Astrocyte (in vitro differentiated cells and primary cell): ENCODE measurements around the gene BSCL2. TPM values are rescaled to one million over a fixed set of nuclear protein-coding genes. Genes with fewer than 3 reads are reported as not detected.
A peak's percentile ranks its signal among the peaks of the same experiment; 100 is the strongest.

Source experiments
- DNase-seq: peaks from one replicate; pipeline ENCODE4 v3.0.0-alpha.2; 2010; ENCODE audit warnings: low read depth
- FAIRE-seq: peaks from 2 replicates; lab custom pipeline; 2011; peaks lifted over from hg19 to GRCh38; lab: Jason Lieb, UNC
- H2AFZ ChIP-seq: 2 replicates; pipeline ENCODE4 v1.6.0; 2012; ENCODE audit warnings: low read depth, low read length, inconsistent platforms
- H3K27ac ChIP-seq: 2 replicates; pipeline ENCODE4 v1.5.1; 2011; ENCODE audit warnings: low read depth, low read length, inconsistent platforms
- H3K27me3 ChIP-seq: 2 replicates; pipeline ENCODE4 v1.6.0; 2011; ENCODE audit warnings: low read length, inconsistent platforms; ENCODE audit not compliant: insufficient read depth
- H3K36me3 ChIP-seq: 2 replicates; pipeline ENCODE4 v1.5.1; 2011; ENCODE audit warnings: low read length, inconsistent platforms; ENCODE audit not compliant: insufficient read depth
- H3K4me1 ChIP-seq: 2 replicates; pipeline ENCODE4 v1.5.1; 2011; ENCODE audit warnings: low read length, inconsistent platforms; ENCODE audit not compliant: insufficient read depth
- H3K4me2 ChIP-seq: 2 replicates; pipeline ENCODE4 v1.6.0; 2012; ENCODE audit warnings: low read length, inconsistent platforms
- H3K4me3 ChIP-seq: 2 replicates; pipeline ENCODE4 v1.5.1; 2011; ENCODE audit warnings: low read depth, mild to moderate bottlenecking, low read length, inconsistent platforms; ENCODE audit not compliant: insufficient read depth
- H3K79me2 ChIP-seq: 2 replicates; pipeline ENCODE4 v1.6.0; 2012; ENCODE audit warnings: mild to moderate bottlenecking, low read length, inconsistent platforms; ENCODE audit not compliant: insufficient read depth
- H3K9ac ChIP-seq: 2 replicates; pipeline ENCODE4 v1.6.0; 2012; ENCODE audit warnings: mild to moderate bottlenecking, low read length, inconsistent platforms
- H3K9me3 ChIP-seq: 2 replicates; pipeline ENCODE4 v1.5.1; 2012; ENCODE audit warnings: low read depth, mild to moderate bottlenecking, low read length, inconsistent platforms; ENCODE audit not compliant: insufficient read depth
- H4K20me1 ChIP-seq: 2 replicates; pipeline ENCODE4 v1.6.0; 2012; ENCODE audit warnings: low read length, inconsistent platforms; ENCODE audit not compliant: insufficient read depth
- H3K27ac Mint-ChIP-seq: one replicate; pipeline ENCODE4 v1.8.0; 2021; ENCODE audit warnings: mild to moderate bottlenecking, mixed read lengths; ENCODE audit not compliant: unreplicated experiment
- H3K27me3 Mint-ChIP-seq: one replicate; pipeline ENCODE4 v1.8.0; 2021; ENCODE audit warnings: low read depth, mixed read lengths; ENCODE audit not compliant: unreplicated experiment
- H3K36me3 Mint-ChIP-seq: one replicate; pipeline ENCODE4 v1.8.0; 2021; ENCODE audit warnings: low read depth, mixed read lengths; ENCODE audit not compliant: unreplicated experiment
- H3K4me1 Mint-ChIP-seq: one replicate; pipeline ENCODE4 v1.8.0; 2021; ENCODE audit warnings: low read depth, mixed read lengths; ENCODE audit not compliant: unreplicated experiment
- H3K4me3 Mint-ChIP-seq: one replicate; pipeline ENCODE4 v1.8.0; 2021; ENCODE audit warnings: mild to moderate bottlenecking, moderate library complexity, mixed read lengths; ENCODE audit not compliant: unreplicated experiment
- H3K9me3 Mint-ChIP-seq: one replicate; pipeline ENCODE4 v1.8.0; 2021; ENCODE audit warnings: mild to moderate bottlenecking, mixed read lengths; ENCODE audit not compliant: unreplicated experiment
- CTCF ChIP-seq: IDR thresholded peaks from 2 replicates; pipeline ENCODE4 v1.5.1; 2011; ENCODE audit warnings: low read depth, mild to moderate bottlenecking, inconsistent platforms, low read length, moderate library complexity; ENCODE audit not compliant: insufficient read depth
- EZH2 ChIP-seq: IDR thresholded peaks from 2 replicates; pipeline ENCODE4 v1.6.1; 2012; ENCODE audit warnings: mild to moderate bottlenecking, low read length, inconsistent platforms; ENCODE audit not compliant: insufficient read depth
- total RNA-seq: library from RNA; stranded (reverse); gene quantifications from 2 replicates; pipeline ENCODE4 v1.2.1, GENCODE V29; 2021

The BSCL2 gene
- total RNA-seq, 1 donor from 2014 or later: 51.1 TPM

- no peak overlapping the region for H3K9ac ChIP-seq
- H3K9me3 ChIP-seq: no peaks in the 10 kb centered on the region
- no peaks in the 10 kb centered on the region for H3K27me3 Mint-ChIP-seq
- no peaks in the 10 kb centered on the region for H3K27me3 ChIP-seq
- H4K20me1 ChIP-seq: peaks cover 29% of the 10 kb centered on the region
- no peak overlapping the region for H2AFZ ChIP-seq
- H3K4me3 ChIP-seq: no peak overlapping the region
- H3K36me3 ChIP-seq: peaks cover 86% of the 10 kb centered on the region
- no peaks in the 10 kb centered on the region for H3K9me3 Mint-ChIP-seq
- no peak overlapping the region for H3K4me2 ChIP-seq
- H3K4me1 ChIP-seq: no peaks in the 10 kb centered on the region
- no peak for TF ChIP-seq CTCF
- no peak for TF ChIP-seq EZH2
- no peak overlapping the region for H3K4me3 Mint-ChIP-seq
- FAIRE-seq (no peak), DNase-seq (no peak)
- H3K4me1 Mint-ChIP-seq: peaks cover 18% of the 10 kb centered on the region
- H3K36me3 Mint-ChIP-seq: peaks cover 32% of the 10 kb centered on the region
- H3K79me2 ChIP-seq: peaks cover 64% of the 10 kb centered on the region
- no peak overlapping the region for H3K27ac ChIP-seq
- peak overlapping the region; percentile 27 for H3K27ac Mint-ChIP-seq
Measured at GRCh38 chr11:62715150-62716130, 8.2 kb upstream of the BSCL2 start.

GRCh38 chr11:62713343-62713742 is 6.1 kb upstream of the BSCL2 start:
- no peaks in the 10 kb centered on the region for H3K27me3 ChIP-seq
- H3K4me2 ChIP-seq: no peak overlapping the region
- no peaks in the 10 kb centered on the region for H3K9me3 ChIP-seq
- DNase-seq (no peak), FAIRE-seq (no peak)
- peaks cover 47% of the 10 kb centered on the region for H3K79me2 ChIP-seq
- Mint-ChIP-seq H3K4me3 (peak overlapping the region; percentile 31), H3K9me3 (no peaks in the 10 kb centered on the region), H3K4me1 (peaks cover 26% of the 10 kb centered on the region), H3K27me3 (no peaks in the 10 kb centered on the region), H3K27ac (peak overlapping the region; percentile 70), H3K36me3 (peaks cover 32% of the 10 kb centered on the region)
- H2AFZ ChIP-seq: no peak overlapping the region
- H4K20me1 ChIP-seq: peaks cover 20% of the 10 kb centered on the region
- H3K9ac ChIP-seq: no peak overlapping the region
- TF ChIP-seq CTCF (no peak), EZH2 (no peak)
- H3K4me1 ChIP-seq: peaks cover 16% of the 10 kb centered on the region
- H3K27ac ChIP-seq: no peak overlapping the region
- no peak overlapping the region for H3K4me3 ChIP-seq
- peaks cover 71% of the 10 kb centered on the region for H3K36me3 ChIP-seq

- no peaks in the 10 kb centered on the region for H3K27me3 Mint-ChIP-seq
- Histone ChIP-seq H3K36me3 (peaks cover 68% of the 10 kb centered on the region), H3K4me1 (peaks cover 16% of the 10 kb centered on the region), H3K4me2 (no peak overlapping the region), H3K79me2 (peaks cover 44% of the 10 kb centered on the region), H3K27me3 (no peaks in the 10 kb centered on the region), H3K9me3 (no peaks in the 10 kb centered on the region), H3K27ac (no peak overlapping the region), H2AFZ (no peak overlapping the region), H3K9ac (no peak overlapping the region), H4K20me1 (peaks cover 18% of the 10 kb centered on the region), H3K4me3 (no peak overlapping the region)
- H3K4me1 Mint-ChIP-seq: peaks cover 30% of the 10 kb centered on the region
- no peak overlapping the region for H3K4me3 Mint-ChIP-seq
- H3K36me3 Mint-ChIP-seq: peaks cover 28% of the 10 kb centered on the region
- no peak for FAIRE-seq
- TF ChIP-seq EZH2 (no peak), CTCF (no peak)
- no peaks in the 10 kb centered on the region for H3K9me3 Mint-ChIP-seq
- DNase-seq: no peak
- H3K27ac Mint-ChIP-seq: no peak overlapping the region
Measured at GRCh38 chr11:62712861-62713260, 5.6 kb upstream of the BSCL2 start.
